GM10266 (cell line): ENCODE data around the gene SLC8A1.

Source experiments
- DNase-seq: peaks from one replicate; pipeline ENCODE4 v3.0.0; 2012; ENCODE audit errors: extremely low spot score
- CTCF ChIP-seq: IDR thresholded peaks from 2 replicates; pipeline ENCODE4 v1.5.1; 2012; ENCODE audit warnings: mild to moderate bottlenecking, low read depth; ENCODE audit not compliant: control insufficient read depth, insufficient read depth; ENCODE audit errors: missing control alignments

SLC8A1 gene

GRCh38 chr2:40386177-40386576 lies 65.7 kb downstream of the SLC8A1 start:
- TF ChIP-seq CTCF = no peak
- DNase-seq = no peak

- DNase-seq = no peak
- TF ChIP-seq CTCF = no peak
Measured at GRCh38 chr2:40384714-40385113, 67.2 kb downstream of the SLC8A1 start.

- no peak for TF ChIP-seq CTCF
- DNase-seq = no peak
Measured at GRCh38 chr2:40384233-40384632, 67.7 kb downstream of the SLC8A1 start.

GRCh38 chr2:40380721-40381120 lies 71.2 kb downstream of the SLC8A1 start:
- no peak for DNase-seq
- no peak for TF ChIP-seq CTCF

GRCh38 chr2:40380041-40380440 lies 71.8 kb downstream of the SLC8A1 start:
- no peak for TF ChIP-seq CTCF

GRCh38 chr2:40374543-40375240 lies 77.2 kb downstream of the SLC8A1 start:
- DNase-seq = no peak
- no peak for TF ChIP-seq CTCF

More at GRCh38 chr2:40380041-40380440, 71.8 kb downstream of the SLC8A1 start:
- no peak for DNase-seq

- TF ChIP-seq CTCF = no peak
- DNase-seq = no peak
Measured at GRCh38 chr2:40373111-40373510, 78.8 kb downstream of the SLC8A1 start.
